Astrocyte (in vitro differentiated cells and primary cell): ENCODE measurements around the gene MRPL12.

ENCODE experiments used
- CTCF ChIP-seq: IDR thresholded peaks from 2 replicates; pipeline ENCODE4 v1.5.1; 2011; ENCODE audit warnings: low read depth, mild to moderate bottlenecking, inconsistent platforms, low read length, moderate library complexity; ENCODE audit not compliant: insufficient read depth
- EZH2 ChIP-seq: IDR thresholded peaks from 2 replicates; pipeline ENCODE4 v1.6.1; 2012; ENCODE audit warnings: mild to moderate bottlenecking, low read length, inconsistent platforms; ENCODE audit not compliant: insufficient read depth

GRCh38 chr17:81697261-81698044 is 5.7 kb upstream of the MRPL12 start:
- TF ChIP-seq CTCF (no peak), EZH2 (no peak)
